K562 treated with DMSO at 1 percent for 12 hours (cell line): Measurements from ENCODE around the gene NME7. TPM values are rescaled to one million over a fixed set of nuclear protein-coding genes. Genes with fewer than 3 reads are reported as not detected.

Experiments used
- total RNA-seq: library from RNA; unstranded; fragments of 300-600 nt; gene quantifications from 2 replicates; pipeline ENCODE4 v1.2.3, GENCODE V29; 2022; ENCODE audit not compliant: insufficient read depth

The NME7 gene, protein sequence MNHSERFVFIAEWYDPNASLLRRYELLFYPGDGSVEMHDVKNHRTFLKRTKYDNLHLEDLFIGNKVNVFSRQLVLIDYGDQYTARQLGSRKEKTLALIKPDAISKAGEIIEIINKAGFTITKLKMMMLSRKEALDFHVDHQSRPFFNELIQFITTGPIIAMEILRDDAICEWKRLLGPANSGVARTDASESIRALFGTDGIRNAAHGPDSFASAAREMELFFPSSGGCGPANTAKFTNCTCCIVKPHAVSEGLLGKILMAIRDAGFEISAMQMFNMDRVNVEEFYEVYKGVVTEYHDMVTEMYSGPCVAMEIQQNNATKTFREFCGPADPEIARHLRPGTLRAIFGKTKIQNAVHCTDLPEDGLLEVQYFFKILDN
- 17.9 and 18.1 TPM in 2 replicates for total RNA-seq

GRCh38 chr1:169367686-169368405, at the start of gene NME7, which contains the start of gene BLZF1:
NME7 (minus strand) TSS chr1:169367797; CDS start chr1:169367710, 87 bp downstream.
BLZF1 (plus strand) TSS chr1:169368195; CDS start chr1:169369523, 1,328 bp downstream.

DNA sequence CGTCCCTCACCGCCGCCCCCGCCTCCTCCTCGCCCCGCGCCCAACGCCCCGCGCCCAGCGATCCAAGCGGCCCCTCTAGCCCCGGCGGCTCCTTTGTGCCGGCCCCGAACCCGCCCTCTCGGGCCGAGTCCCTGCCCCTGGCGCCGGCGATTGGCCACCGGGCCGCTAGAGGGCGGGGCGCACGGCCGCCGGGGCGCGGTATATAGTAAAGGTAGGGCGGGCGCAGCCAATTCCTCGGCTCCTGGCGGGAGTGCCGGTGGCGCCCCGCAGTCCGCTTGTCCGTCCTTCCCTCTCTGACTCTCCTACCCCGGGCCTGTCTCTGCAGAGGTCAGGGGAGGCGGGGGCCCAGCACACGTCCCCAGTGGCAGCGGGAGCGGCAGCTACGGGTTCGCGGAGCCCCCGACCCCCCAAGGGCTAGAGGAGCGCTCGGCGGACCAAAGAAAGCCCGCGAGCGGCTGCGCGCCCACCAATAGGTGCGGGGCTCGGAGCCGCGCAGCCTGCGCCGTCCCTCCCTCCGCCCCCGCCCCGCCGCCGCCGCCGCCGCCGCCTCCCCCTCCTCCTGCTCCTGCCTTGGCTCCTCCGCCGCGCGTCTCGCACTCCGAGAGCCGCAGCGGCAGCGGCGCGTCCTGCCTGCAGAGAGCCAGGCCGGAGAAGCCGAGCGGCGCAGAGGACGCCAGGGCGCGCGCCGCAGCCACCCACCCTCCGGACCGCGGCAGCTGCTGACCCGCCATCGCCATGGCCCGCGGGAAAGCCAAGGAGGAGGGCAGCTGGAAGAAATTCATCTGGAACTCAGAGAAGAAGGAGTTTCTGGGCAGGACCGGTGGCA, 261.3 kb downstream of the NME7 start, which contains the start of gene ATP1B1:
TSS of gene ATP1B1 (plus strand) at position 596 of the 826 bp plus-strand sequence. CDS start at position 736, 140 bp downstream.

Other genes with a start within 250 kb of the NME7 start
- 6.5 and 15.1 TPM in 2 replicates for gene BLZF1, start 398 bp upstream of the NME7 start, total RNA-seq
- gene CCDC181, start 59.7 kb upstream of the NME7 start, total RNA-seq = not detected in 2 replicates
- gene SLC19A2, start 118.1 kb upstream of the NME7 start, total RNA-seq = 4.3 and 13.4 TPM in 2 replicates
- gene F5, start 218.7 kb upstream of the NME7 start, total RNA-seq = not detected in 2 replicates